Measurements from ENCODE around the gene CFAP53.
"Not testable (repeated sequence)": the region's sequence is repeated elsewhere in the genome, so short reads cannot be mapped to it uniquely, and the experiment has no call there.

Gene CFAP53

GRCh38 chr18:50310080-50310479 is 43.8 kb upstream of the CFAP53 start:
- Histone ChIP-seq H3K9me2 (replicated peaks; ENCODE audit: insufficient read depth, low read length) (no peaks in the 10 kb centered on the region), H3K9me3 (replicated peaks; ENCODE audit: insufficient read depth, low read length) (no peaks in the 10 kb centered on the region), H2AFZ (ENCODE audit: low read length) (no peak overlapping the region), H3K79me2 (ENCODE audit: low read length) (no peaks in the 10 kb centered on the region), H3K36me3 (replicated peaks; ENCODE audit: insufficient read depth, low read length) (no peaks in the 10 kb centered on the region), H3K4me1 (ENCODE audit: low read length) (peaks cover 48% of the 10 kb centered on the region), H3K27ac (ENCODE audit: low read length) (no peak overlapping the region), H3F3A (ENCODE audit: insufficient read depth, low read length) (peaks cover 46% of the 10 kb centered on the region), H3K27me3 (replicated peaks; ENCODE audit: insufficient read depth, low read length) (0 out of 2 replicates have a peak, but pooled peaks cover 7% of the 10 kb centered on the region), H3K4me2 (ENCODE audit: low read depth, low read length) (no peak overlapping the region), H3K9ac (ENCODE audit: low read length) (no peak overlapping the region), H4K20me1 (ENCODE audit: insufficient read depth, low read length) (no peaks in the 10 kb centered on the region), H3K4me3 (ENCODE audit: low read length) (no peak overlapping the region)
- DNase-seq = no peak
- TF ChIP-seq CTCF (IDR thresholded peaks at IDR 0.05; ENCODE audit: low read length) = no peak
- TF ChIP-seq EZH2phosphoT487 (IDR thresholded peaks at IDR 0.05; ENCODE audit: low read length) = no peak
- no peak for TF ChIP-seq EZH2 (optimal IDR thresholded peaks at IDR 0.05; ENCODE audit: low read depth, low read length)

- not testable (repeated sequence) for H3K27me3 ChIP-seq (replicated peaks; ENCODE audit: insufficient read depth, low read length)
- H3K4me3 ChIP-seq (ENCODE audit: low read length) = peak overlapping the region; percentile 69; the same call in 1 of the 2 replicates
These were observed 42.6 kb upstream of the CFAP53 start for GRCh38 chr18:50308851-50309250.

GRCh38 chr18:50307738-50308470 is 41.6 kb upstream of the CFAP53 start:
- H3K27me3 ChIP-seq (replicated peaks; ENCODE audit: insufficient read depth, low read length) = 0 out of 2 replicates have a peak, but pooled peaks cover 7% of the 10 kb centered on the region
- no peaks in the 10 kb centered on the region for H4K20me1 ChIP-seq (ENCODE audit: insufficient read depth, low read length)
- H3K4me1 ChIP-seq (ENCODE audit: low read length) = peaks cover 27% of the 10 kb centered on the region
- peak overlapping the region; percentile 67 for H2AFZ ChIP-seq (ENCODE audit: low read length)
- no peaks in the 10 kb centered on the region for H3K9me2 ChIP-seq (replicated peaks; ENCODE audit: insufficient read depth, low read length)
- peak overlapping the region; percentile 69 for H3K4me3 ChIP-seq (ENCODE audit: low read length)
- H3K9ac ChIP-seq (ENCODE audit: low read length) = peak overlapping the region; percentile 56; the same call in 1 of the 2 replicates
- H3K79me2 ChIP-seq (ENCODE audit: low read length) = no peaks in the 10 kb centered on the region
- H3K36me3 ChIP-seq (replicated peaks; ENCODE audit: insufficient read depth, low read length) = no peaks in the 10 kb centered on the region
- TF ChIP-seq CTCF (IDR thresholded peaks at IDR 0.05; ENCODE audit: low read length) (no peak), EZH2phosphoT487 (IDR thresholded peaks at IDR 0.05; ENCODE audit: low read length) (no peak), EZH2 (optimal IDR thresholded peaks at IDR 0.05; ENCODE audit: low read depth, low read length) (no peak)
- DNase-seq = peak; percentile 97
- H3K4me2 ChIP-seq (ENCODE audit: low read depth, low read length) = peak overlapping the region; percentile 91
- peaks cover 32% of the 10 kb centered on the region for H3F3A ChIP-seq (ENCODE audit: insufficient read depth, low read length)
- peak overlapping the region; percentile 68; the same call in 1 of the 2 replicates for H3K27ac ChIP-seq (ENCODE audit: low read length)
- no peaks in the 10 kb centered on the region for H3K9me3 ChIP-seq (replicated peaks; ENCODE audit: insufficient read depth, low read length)

More at GRCh38 chr18:50308851-50309250, 42.6 kb upstream of the CFAP53 start:
- Histone ChIP-seq H3K27ac (ENCODE audit: low read length) (peak overlapping the region; percentile 68; the same call in 1 of the 2 replicates), H3K4me1 (ENCODE audit: low read length) (peaks cover 36% of the 10 kb centered on the region), H3F3A (ENCODE audit: insufficient read depth, low read length) (peaks cover 39% of the 10 kb centered on the region), H3K4me2 (ENCODE audit: low read depth, low read length) (peak overlapping the region; percentile 91; the same call in 1 of the 2 replicates), H3K9ac (ENCODE audit: low read length) (peak overlapping the region; percentile 56; the same call in 1 of the 2 replicates)
- not testable (repeated sequence) for H3K36me3 ChIP-seq (replicated peaks; ENCODE audit: insufficient read depth, low read length); H3K79me2 ChIP-seq (ENCODE audit: low read length); H4K20me1 ChIP-seq (ENCODE audit: insufficient read depth, low read length); DNase-seq; H3K9me3 ChIP-seq (replicated peaks; ENCODE audit: insufficient read depth, low read length); H2AFZ ChIP-seq (ENCODE audit: low read length); H3K9me2 ChIP-seq (replicated peaks; ENCODE audit: insufficient read depth, low read length)

- TF ChIP-seq EZH2 (optimal IDR thresholded peaks at IDR 0.05; ENCODE audit: low read depth, low read length) (no peak), EZH2phosphoT487 (IDR thresholded peaks at IDR 0.05; ENCODE audit: low read length) (no peak), CTCF (IDR thresholded peaks at IDR 0.05; ENCODE audit: low read length) (no peak)
- no peak for DNase-seq
- Histone ChIP-seq H3K27ac (ENCODE audit: low read length) (peak overlapping the region; percentile 22; the same call in 1 of the 2 replicates), H3K36me3 (replicated peaks; ENCODE audit: insufficient read depth, low read length) (no peaks in the 10 kb centered on the region), H3K9me3 (replicated peaks; ENCODE audit: insufficient read depth, low read length) (no peaks in the 10 kb centered on the region), H3K9me2 (replicated peaks; ENCODE audit: insufficient read depth, low read length) (no peaks in the 10 kb centered on the region), H2AFZ (ENCODE audit: low read length) (peak overlapping the region; percentile 67), H3K79me2 (ENCODE audit: low read length) (no peaks in the 10 kb centered on the region), H4K20me1 (ENCODE audit: insufficient read depth, low read length) (no peaks in the 10 kb centered on the region), H3K4me2 (ENCODE audit: low read depth, low read length) (peak overlapping the region; percentile 91), H3K4me3 (ENCODE audit: low read length) (peak overlapping the region; percentile 69), H3K4me1 (ENCODE audit: low read length) (peaks cover 24% of the 10 kb centered on the region), H3K27me3 (replicated peaks; ENCODE audit: insufficient read depth, low read length) (0 out of 2 replicates have a peak, but pooled peaks cover 7% of the 10 kb centered on the region), H3F3A (ENCODE audit: insufficient read depth, low read length) (peaks cover 26% of the 10 kb centered on the region), H3K9ac (ENCODE audit: low read length) (peak overlapping the region; percentile 32; the same call in 1 of the 2 replicates)
These were observed 41.1 kb upstream of the CFAP53 start for GRCh38 chr18:50307400-50307737.
